ENCODE measurements around the gene ERMARD. TPM values are rescaled to one million over a fixed set of nuclear protein-coding genes. Genes with fewer than 3 reads are reported as not detected.
A peak's percentile ranks its signal among the peaks of the same experiment; 100 is the strongest.

Gene ERMARD
- total RNA-seq, 1 experiment from 2014 or later: 17.7 TPM

- peak; percentile 54; the same call in 1 of the 2 replicates for TF ChIP-seq PREB (CRISPR knock-in tag; IDR thresholded peaks at IDR 0.05; ENCODE audit: borderline replicate concordance)
- TF ChIP-seq ZNF263 (CRISPR knock-in tag; IDR thresholded peaks at IDR 0.05; ENCODE audit: low read depth): peak; percentile 38; the same call in 1 of the 2 replicates
- no peak for TF ChIP-seq ZNF396 (CRISPR knock-in tag; IDR thresholded peaks at IDR 0.05; ENCODE audit: borderline replicate concordance)
- TF ChIP-seq OVOL2 (CRISPR knock-in tag; IDR thresholded peaks at IDR 0.05; ENCODE audit: borderline replicate concordance): no peak
- TF ChIP-seq CTCF (IDR thresholded peaks at IDR 0.05): peak; percentile 88
- no peak for TF ChIP-seq E2F4 (CRISPR knock-in tag; IDR thresholded peaks at IDR 0.05; ENCODE audit: borderline replicate concordance, low read depth)
- no peak for TF ChIP-seq SMAD3 (CRISPR knock-in tag; IDR thresholded peaks at IDR 0.05; ENCODE audit: borderline replicate concordance)
- TF ChIP-seq TEAD4 (CRISPR knock-in tag; IDR thresholded peaks at IDR 0.05): 0 out of 2 replicates have a peak, but pooled peaks have one; percentile 35
- no peak for TF ChIP-seq NR1H2 (CRISPR knock-in tag; IDR thresholded peaks at IDR 0.05)
- no peak for TF ChIP-seq ZNF512 (CRISPR knock-in tag; IDR thresholded peaks at IDR 0.05; ENCODE audit: borderline replicate concordance)
- peak; percentile 77 for TF ChIP-seq FOXP1 (CRISPR knock-in tag; IDR thresholded peaks at IDR 0.05; ENCODE audit: borderline replicate concordance)
- peak; percentile 79; the same call in 1 of the 2 replicates for TF ChIP-seq TP53 (CRISPR knock-in tag; IDR thresholded peaks at IDR 0.05)
- TF ChIP-seq KAT7 (CRISPR knock-in tag; IDR thresholded peaks at IDR 0.05; ENCODE audit: borderline replicate concordance): peak; percentile 78; the same call in 1 of the 2 replicates
- peak; percentile 35; the same call in 1 of the 2 replicates for TF ChIP-seq FOXK1 (CRISPR knock-in tag; IDR thresholded peaks at IDR 0.05)
- TF ChIP-seq ATF3 (CRISPR knock-in tag; conservative IDR thresholded peaks at IDR 0.05): no peak
- 0 out of 2 replicates have a peak, but pooled peaks have one; percentile 48 for TF ChIP-seq ZBTB21 (CRISPR knock-in tag; IDR thresholded peaks at IDR 0.05; ENCODE audit: borderline replicate concordance)
- TF ChIP-seq HMGA2 (CRISPR knock-in tag; IDR thresholded peaks at IDR 0.05): no peak
- no peak for TF ChIP-seq ZMAT4 (CRISPR knock-in tag; IDR thresholded peaks at IDR 0.05)
- no peak for TF ChIP-seq RELA (CRISPR knock-in tag; IDR thresholded peaks at IDR 0.05; ENCODE audit: borderline replicate concordance)
- peak; percentile 70; the same call in 1 of the 2 replicates for TF ChIP-seq NFE2L1 (CRISPR knock-in tag; IDR thresholded peaks at IDR 0.05)
- TF ChIP-seq ETV6 (CRISPR knock-in tag; IDR thresholded peaks at IDR 0.05): 0 out of 2 replicates have a peak, but pooled peaks have one; percentile 23
- no peak for TF ChIP-seq ATF2 (CRISPR knock-in tag; IDR thresholded peaks at IDR 0.05; ENCODE audit: borderline replicate concordance, low read depth)
- TF ChIP-seq TEAD1 (CRISPR knock-in tag; IDR thresholded peaks at IDR 0.05): peak; percentile 78
- TF ChIP-seq MAX (CRISPR knock-in tag; IDR thresholded peaks at IDR 0.05): peak; percentile 97
- TF ChIP-seq EMX1 (CRISPR knock-in tag; IDR thresholded peaks at IDR 0.05): no peak
- no peak for TF ChIP-seq ZNF281 (CRISPR knock-in tag; IDR thresholded peaks at IDR 0.05)
- peak; percentile 52 for TF ChIP-seq GABPB1 (CRISPR knock-in tag; IDR thresholded peaks at IDR 0.05)
These were observed 38.8 kb downstream of the ERMARD start (continued) for GRCh38 chr6:169789944-169790927.

Measured in WTC11 (cell line).